Neutrophil (primary cell): ENCODE data around the gene TJP1.

Source experiments
- H3K27ac ChIP-seq: fragments of 200-600 bp; sonication (generic); 2 replicates; pipeline ENCODE4 v1.5.1; 2016; ENCODE audit warnings: mild to moderate bottlenecking, moderate library complexity
- H3K27me3 ChIP-seq: fragments of 200-600 bp; sonication (generic); 2 replicates; pipeline ENCODE4 v1.6.0; 2016; ENCODE audit warnings: mild to moderate bottlenecking
- H3K36me3 ChIP-seq: fragments of 200-600 bp; sonication (generic); 2 replicates; pipeline ENCODE4 v1.5.1; 2017
- H3K4me1 ChIP-seq, 2 experiments: fragments of 200-600 bp in 1 of 2; sonication (generic) in 1 of 2; 1 replicate in 1 of 2; 2 replicates in 1 of 2; pipeline versions ENCODE4 v1.5.1 to v1.6.1; 2013 to 2016; ENCODE audit warnings: low read depth in 1 of 2, low read length in 1 of 2, mild to moderate bottlenecking in 1 of 2, moderate library complexity in 1 of 2; ENCODE audit not compliant: control insufficient read depth in 1 of 2, insufficient read depth in 1 of 2
- H3K4me3 ChIP-seq, 2 experiments: fragments of 200-600 bp in 1 of 2; sonication (generic) in 1 of 2; 1 replicate in 1 of 2; 2 replicates in 1 of 2; pipeline ENCODE4 v1.5.1; 2013 to 2016; ENCODE audit warnings: low read depth in 1 of 2, low read length in 1 of 2, mild to moderate bottlenecking in 1 of 2, moderate library complexity in 1 of 2
- H3K9me3 ChIP-seq: fragments of 200-600 bp; sonication (generic); 2 replicates; pipeline ENCODE4 v1.5.1; 2016
- TF ChIP-seq, protein P1 (sequence below): fragments of 200-600 bp; sonication (generic); IDR thresholded peaks from 2 replicates; pipeline ENCODE4 v1.5.1; 2016; ENCODE audit warnings: antibody characterized with exemption

The TJP1 gene

DNA sequence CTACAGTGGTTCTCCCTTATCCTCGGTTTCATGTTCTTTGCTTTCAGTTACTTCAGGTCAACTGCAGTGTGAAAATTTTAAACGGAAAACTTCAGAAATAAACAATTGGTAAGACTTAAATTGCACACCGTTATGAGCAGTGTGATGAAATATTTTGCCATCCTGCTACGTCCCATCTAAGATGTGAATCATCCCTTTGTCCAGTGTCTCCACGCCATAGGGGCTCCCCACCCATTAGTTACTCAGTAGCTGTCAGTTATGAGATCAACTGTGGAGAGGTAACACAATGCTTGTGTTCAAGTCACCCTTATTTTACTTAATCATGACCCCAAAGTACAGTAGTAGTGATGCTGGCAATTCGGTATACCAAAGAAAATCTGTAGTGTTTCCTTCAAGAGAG, 47.4 kb downstream of the TJP1 start:
- Histone ChIP-seq H3K9me3 (no peaks in the 10 kb centered on the region), H3K36me3 (no peaks in the 10 kb centered on the region), H3K4me3 (no peak overlapping the region), H3K27ac (no peak overlapping the region), H3K27me3 (peaks cover 4% of the 10 kb centered on the region), H3K4me1 (no peaks in the 10 kb centered on the region)
- TF ChIP-seq, protein P1, sequence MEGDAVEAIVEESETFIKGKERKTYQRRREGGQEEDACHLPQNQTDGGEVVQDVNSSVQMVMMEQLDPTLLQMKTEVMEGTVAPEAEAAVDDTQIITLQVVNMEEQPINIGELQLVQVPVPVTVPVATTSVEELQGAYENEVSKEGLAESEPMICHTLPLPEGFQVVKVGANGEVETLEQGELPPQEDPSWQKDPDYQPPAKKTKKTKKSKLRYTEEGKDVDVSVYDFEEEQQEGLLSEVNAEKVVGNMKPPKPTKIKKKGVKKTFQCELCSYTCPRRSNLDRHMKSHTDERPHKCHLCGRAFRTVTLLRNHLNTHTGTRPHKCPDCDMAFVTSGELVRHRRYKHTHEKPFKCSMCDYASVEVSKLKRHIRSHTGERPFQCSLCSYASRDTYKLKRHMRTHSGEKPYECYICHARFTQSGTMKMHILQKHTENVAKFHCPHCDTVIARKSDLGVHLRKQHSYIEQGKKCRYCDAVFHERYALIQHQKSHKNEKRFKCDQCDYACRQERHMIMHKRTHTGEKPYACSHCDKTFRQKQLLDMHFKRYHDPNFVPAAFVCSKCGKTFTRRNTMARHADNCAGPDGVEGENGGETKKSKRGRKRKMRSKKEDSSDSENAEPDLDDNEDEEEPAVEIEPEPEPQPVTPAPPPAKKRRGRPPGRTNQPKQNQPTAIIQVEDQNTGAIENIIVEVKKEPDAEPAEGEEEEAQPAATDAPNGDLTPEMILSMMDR: no peak

DNA sequence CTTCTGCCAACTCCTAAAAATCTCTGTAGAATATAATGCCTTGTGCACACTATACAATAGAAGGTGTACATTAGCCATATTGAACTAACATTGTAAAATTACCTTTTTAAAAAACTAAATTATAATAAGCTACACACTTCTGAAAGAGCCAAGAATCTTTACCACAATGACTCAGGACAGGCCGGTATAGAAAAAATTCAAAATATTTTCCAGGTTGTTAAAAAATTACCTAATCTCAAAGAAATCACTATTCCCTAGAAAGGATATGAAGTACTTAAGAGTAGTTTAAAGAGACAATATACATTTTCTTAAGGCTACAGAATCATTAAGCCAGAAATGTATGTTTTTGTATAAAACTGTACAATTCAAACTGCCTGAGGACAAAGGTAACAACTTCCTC, 48.5 kb downstream of the TJP1 start:
- no peaks in the 10 kb centered on the region for H3K9me3 ChIP-seq
- no peaks in the 10 kb centered on the region for H3K4me1 ChIP-seq
- H3K27me3 ChIP-seq: peaks cover 4% of the 10 kb centered on the region
- H3K27ac ChIP-seq: no peak overlapping the region
- TF ChIP-seq, protein P1: no peak
- no peak overlapping the region for H3K4me3 ChIP-seq
- no peaks in the 10 kb centered on the region for H3K36me3 ChIP-seq

DNA sequence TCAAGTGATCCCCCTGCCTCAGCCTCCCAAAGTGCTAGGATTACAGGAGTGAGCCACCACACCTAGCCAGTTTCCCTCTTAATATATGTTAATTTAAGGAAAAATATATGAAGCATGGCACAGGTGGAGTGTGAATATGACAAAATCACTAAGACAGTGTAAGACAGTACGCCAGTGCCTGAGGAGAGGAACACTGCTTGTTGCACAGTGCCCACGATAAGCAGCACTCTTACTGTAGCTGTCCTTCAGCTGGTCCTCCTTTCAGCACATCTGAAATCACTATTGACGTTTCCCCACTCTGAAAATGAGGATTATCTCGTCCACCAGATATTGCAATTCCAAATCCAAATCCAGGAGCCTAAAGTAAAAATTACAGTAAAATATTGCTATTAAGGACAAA, 49.3 kb downstream of the TJP1 start:
- no peaks in the 10 kb centered on the region for H3K9me3 ChIP-seq
- H3K27ac ChIP-seq: no peak overlapping the region
- H3K4me3 ChIP-seq: no peak overlapping the region
- no peaks in the 10 kb centered on the region for H3K36me3 ChIP-seq
- no peaks in the 10 kb centered on the region for H3K4me1 ChIP-seq
- TF ChIP-seq, protein P1: no peak
- H3K27me3 ChIP-seq: peaks cover 9% of the 10 kb centered on the region

DNA sequence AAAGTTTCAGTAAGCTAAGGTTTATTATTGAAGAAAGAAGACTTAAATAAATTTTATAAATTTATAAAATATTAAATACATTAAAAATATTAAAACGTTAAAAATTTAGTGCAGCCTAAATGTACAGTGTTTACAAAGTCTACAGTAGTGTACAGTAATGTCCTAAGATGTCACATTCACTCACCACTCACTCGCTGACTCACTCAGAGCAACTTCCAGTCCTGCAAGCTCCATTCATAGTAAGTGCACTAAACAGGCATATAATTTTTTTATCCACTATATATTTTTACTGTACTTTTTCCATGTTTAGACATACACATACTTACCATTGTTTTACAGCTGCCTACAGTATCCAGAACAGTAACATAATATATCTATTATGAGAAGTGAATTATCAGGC, 51.5 kb downstream of the TJP1 start:
- Histone ChIP-seq H3K4me1 (no peaks in the 10 kb centered on the region), H3K27me3 (peaks cover 10% of the 10 kb centered on the region), H3K36me3 (no peaks in the 10 kb centered on the region), H3K27ac (no peak overlapping the region), H3K9me3 (no peaks in the 10 kb centered on the region), H3K4me3 (no peak overlapping the region)
- TF ChIP-seq, protein P1: no peak

DNA sequence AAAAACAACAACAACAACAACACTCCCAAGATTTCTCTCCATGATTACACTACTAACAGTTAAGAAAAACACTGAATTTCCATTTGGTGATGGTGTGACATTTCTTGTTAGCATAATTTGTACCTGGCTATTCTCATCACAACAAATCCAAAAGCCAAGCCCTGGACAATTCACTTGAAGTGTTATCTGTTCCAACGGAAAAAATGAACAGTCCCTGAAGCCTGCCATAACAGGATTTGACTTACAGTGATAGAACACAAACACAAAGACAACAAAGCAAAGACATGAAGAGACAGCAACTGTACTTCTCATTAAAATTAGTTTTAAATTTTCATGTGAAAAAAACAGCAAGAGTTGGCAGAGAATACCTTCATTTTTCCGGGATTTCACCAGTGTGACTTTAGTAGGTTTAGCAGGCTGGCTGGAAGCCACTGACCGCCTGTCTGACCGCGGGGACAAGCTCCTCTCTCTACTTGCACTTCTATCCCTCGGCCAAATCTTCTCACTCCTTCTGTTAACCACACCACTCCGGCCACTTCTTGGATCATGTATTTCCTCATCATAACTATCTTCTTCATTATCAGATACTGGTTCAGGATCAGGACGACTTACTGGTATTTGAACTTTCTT, 56.3 kb downstream of the TJP1 start:
- Histone ChIP-seq H3K4me1 (no peaks in the 10 kb centered on the region), H3K27ac (no peak overlapping the region), H3K9me3 (no peaks in the 10 kb centered on the region), H3K4me3 (no peak overlapping the region), H3K36me3 (no peaks in the 10 kb centered on the region), H3K27me3 (peaks cover 8% of the 10 kb centered on the region)
- TF ChIP-seq, protein P1: no peak
